HEK293 (cell line): Measurements from ENCODE around the gene NAA80.

Experiments
- ATF2 ChIP-seq: fragments of 450-650 bp; formaldehyde crosslinking; IDR thresholded peaks from 2 replicates; pipeline ENCODE4 v1.5.1; 2016; ENCODE audit warnings: missing biosample characterization, missing genetic modification characterization, low read depth
- CTCF ChIP-seq: fragments of 450-650 bp; formaldehyde crosslinking; IDR thresholded peaks from 2 replicates; pipeline ENCODE4 v1.5.1; 2016; ENCODE audit warnings: missing biosample characterization, missing genetic modification characterization
- KLF9 ChIP-seq: fragments of 450-650 bp; formaldehyde crosslinking; IDR thresholded peaks from 2 replicates; pipeline ENCODE4 v1.5.1; 2016; ENCODE audit warnings: missing biosample characterization, missing genetic modification characterization, low read depth
- ZBTB26 ChIP-seq: fragments of 450-650 bp; formaldehyde crosslinking; optimal IDR thresholded peaks from 2 replicates; pipeline ENCODE3; 2016; ENCODE audit warnings: missing biosample characterization, mild to moderate bottlenecking, missing genetic modification characterization
- ZNF114 ChIP-seq: fragments of 450-650 bp; formaldehyde crosslinking; IDR thresholded peaks from 2 replicates; pipeline ENCODE4 v1.5.0; 2017; ENCODE audit warnings: missing biosample characterization, missing genetic modification characterization
- ZNF138 ChIP-seq: fragments of 450-650 bp; formaldehyde crosslinking; IDR thresholded peaks from 2 replicates; pipeline ENCODE4 v1.5.1; 2016; ENCODE audit warnings: missing biosample characterization, missing genetic modification characterization, borderline replicate concordance

GRCh38 chr3:50303013-50303815 is 4.0 kb upstream of the NAA80 start, which contains the start of gene HYAL1:
- TF ChIP-seq KLF9 (tag by site-specific recombination) (no peak), ATF2 (tag by site-specific recombination) (no peak), CTCF (tag by site-specific recombination) (0 out of 2 replicates have a peak, but pooled peaks have one; percentile 23), ZNF138 (no peak), ZNF114 (tag by site-specific recombination) (no peak), ZBTB26 (tag by site-specific recombination) (no peak)
